ENCODE results near the gene CAPN11.

DNA sequence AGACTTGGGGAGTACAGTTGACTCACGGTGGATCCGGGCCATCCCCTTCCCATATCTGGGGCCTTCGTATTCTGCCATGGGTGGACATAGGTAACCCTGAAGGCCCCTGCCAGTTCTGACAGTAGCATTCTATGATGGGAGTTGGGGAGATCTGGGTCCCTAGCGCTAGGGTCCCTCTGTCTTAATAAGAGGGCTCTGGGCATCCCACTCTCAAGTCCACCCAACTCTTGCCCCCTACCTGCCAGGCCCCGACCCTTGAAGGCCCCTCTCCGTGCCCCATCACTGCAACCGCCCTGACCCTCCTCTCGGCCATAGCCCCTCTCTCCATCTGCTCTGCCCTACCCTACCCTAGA, 6.5 kb upstream of the CAPN11 start:
- TF ChIP-seq RBFOX2 (IDR thresholded peaks at IDR 0.05; ENCODE audit: low read depth, low read length) = peak; percentile 2; the same call in 1 of the 2 replicates
- TF ChIP-seq XRCC3 (IDR thresholded peaks at IDR 0.05) = no peak
- TF ChIP-seq, protein P1, sequence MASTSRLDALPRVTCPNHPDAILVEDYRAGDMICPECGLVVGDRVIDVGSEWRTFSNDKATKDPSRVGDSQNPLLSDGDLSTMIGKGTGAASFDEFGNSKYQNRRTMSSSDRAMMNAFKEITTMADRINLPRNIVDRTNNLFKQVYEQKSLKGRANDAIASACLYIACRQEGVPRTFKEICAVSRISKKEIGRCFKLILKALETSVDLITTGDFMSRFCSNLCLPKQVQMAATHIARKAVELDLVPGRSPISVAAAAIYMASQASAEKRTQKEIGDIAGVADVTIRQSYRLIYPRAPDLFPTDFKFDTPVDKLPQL (IDR thresholded peaks at IDR 0.05; ENCODE audit: extremely low read depth, insufficient read length) = no peak
- no peak for TF ChIP-seq ZNF217 (CRISPR knock-in tag; IDR thresholded peaks at IDR 0.05)
- TF ChIP-seq HDAC6 (IDR thresholded peaks at IDR 0.05; ENCODE audit: low read depth, low read length) = no peak
- no peak for TF ChIP-seq POLR2A (conservative IDR thresholded peaks at IDR 0.05)

Measured in K562 (cell line).